ENCODE data around the gene COL18A1.
"Not testable (repeated sequence)": the region's sequence is repeated elsewhere in the genome, so short reads cannot be mapped to it uniquely, and the experiment has no call there.

The COL18A1 gene

GRCh38 chr21:45367402-45368351 is 37.3 kb upstream of the COL18A1 start:
- DNase-seq (ENCODE audit: low read depth in 2 of 2), result no peak

DNA sequence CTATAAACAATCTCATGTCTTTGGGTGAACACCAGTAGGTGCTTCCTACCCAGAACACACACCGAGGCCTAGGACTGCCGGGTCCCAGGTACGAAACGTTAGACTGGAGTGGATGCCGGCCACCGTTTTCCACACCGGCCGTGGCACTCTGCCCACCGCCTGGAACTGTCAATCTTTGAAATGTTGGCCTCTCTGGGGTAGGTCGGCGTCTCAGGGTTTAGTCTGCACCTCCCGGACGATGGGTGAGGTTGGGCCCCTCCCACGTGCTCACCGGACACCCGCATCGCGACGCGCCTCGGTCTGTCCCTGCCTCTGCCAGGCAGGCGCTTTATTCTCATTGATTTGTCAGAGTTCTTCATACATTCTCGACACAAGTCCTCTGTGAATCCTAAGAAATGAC is 35.9 kb upstream of the COL18A1 start:
- DNase-seq (ENCODE audit: low read depth in 2 of 2), result not testable (repeated sequence)

DNA sequence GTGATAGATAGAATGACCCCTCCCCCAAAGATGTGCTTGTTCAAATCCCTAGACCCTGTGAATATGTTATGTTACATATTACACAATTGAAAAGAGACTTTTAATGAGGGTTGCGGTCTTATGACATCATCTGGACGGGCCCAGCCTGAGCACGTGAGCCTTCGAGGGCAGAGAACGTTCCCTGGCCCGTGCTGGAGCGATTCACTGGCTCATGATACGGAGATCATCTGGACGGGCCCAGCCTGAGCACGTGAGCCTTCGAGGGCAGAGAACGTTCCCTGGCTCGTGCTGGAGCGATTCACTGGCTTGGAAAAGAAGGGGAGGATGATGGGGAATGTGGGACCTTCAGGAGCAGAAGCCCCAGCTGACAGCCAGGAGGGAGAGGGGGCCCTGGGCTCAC is 34.4 kb upstream of the COL18A1 start:
- DNase-seq (ENCODE audit: low read depth in 2 of 2), result no peak

DNA sequence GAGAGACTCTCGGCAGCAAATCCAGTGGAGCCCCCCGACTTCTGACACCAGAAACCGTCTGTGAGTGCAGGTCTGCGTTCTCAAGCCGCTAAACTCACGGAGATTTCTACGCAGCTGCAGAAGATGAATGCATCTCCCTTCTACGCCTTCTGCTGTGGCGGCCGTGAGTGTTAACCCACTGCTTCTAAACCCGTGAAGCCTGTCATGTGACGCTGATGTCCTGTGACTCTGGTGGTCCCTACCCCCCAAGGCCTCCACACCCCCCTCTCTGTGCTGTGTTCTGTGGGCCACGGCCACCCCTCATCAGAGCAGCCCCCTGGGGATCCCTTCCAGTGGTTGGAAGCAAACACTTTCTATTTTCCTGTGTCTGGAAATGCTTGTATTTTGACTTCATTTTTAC is 33.9 kb upstream of the COL18A1 start:
- no peak for DNase-seq (ENCODE audit: low read depth in 2 of 2)

GRCh38 chr21:45371655-45372054 is 33.3 kb upstream of the COL18A1 start:
- DNase-seq (ENCODE audit: low read depth in 2 of 2), result no peak

DNA sequence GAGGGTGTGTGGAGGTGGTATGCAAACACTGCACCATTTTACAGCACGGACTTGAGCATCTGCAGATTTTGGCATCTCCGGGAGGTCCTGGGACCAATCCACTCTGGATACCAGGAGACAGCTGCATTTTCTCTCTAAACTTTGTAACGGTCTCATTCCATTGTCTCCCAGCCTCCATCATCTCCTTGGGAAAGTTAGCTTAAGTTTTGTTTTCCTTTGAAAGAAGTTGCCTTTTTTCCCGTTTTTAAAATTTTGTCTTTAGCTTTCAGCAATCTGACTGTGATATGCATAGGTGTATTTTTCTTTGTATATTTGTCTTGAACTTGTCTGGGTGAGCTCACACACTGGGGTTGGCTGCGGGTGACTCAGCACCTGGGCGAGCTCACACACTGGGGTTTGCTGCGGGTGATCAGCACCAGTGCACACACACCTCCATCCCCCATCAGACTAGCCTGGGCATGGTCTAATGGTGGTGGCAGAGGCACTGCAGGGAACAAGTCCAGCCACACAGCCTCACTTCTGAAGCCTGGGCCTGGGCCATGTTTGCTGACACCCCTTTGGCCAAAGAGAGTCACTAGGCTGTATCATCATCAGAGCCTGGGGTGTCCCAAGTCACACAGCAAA is 32.1 kb upstream of the COL18A1 start:
- DNase-seq (ENCODE audit: low read depth in 2 of 2), result no peak

- no peak for DNase-seq (ENCODE audit: low read depth in 2 of 2)
These were observed 30.8 kb upstream of the COL18A1 start for GRCh38 chr21:45373991-45374816.

DNA sequence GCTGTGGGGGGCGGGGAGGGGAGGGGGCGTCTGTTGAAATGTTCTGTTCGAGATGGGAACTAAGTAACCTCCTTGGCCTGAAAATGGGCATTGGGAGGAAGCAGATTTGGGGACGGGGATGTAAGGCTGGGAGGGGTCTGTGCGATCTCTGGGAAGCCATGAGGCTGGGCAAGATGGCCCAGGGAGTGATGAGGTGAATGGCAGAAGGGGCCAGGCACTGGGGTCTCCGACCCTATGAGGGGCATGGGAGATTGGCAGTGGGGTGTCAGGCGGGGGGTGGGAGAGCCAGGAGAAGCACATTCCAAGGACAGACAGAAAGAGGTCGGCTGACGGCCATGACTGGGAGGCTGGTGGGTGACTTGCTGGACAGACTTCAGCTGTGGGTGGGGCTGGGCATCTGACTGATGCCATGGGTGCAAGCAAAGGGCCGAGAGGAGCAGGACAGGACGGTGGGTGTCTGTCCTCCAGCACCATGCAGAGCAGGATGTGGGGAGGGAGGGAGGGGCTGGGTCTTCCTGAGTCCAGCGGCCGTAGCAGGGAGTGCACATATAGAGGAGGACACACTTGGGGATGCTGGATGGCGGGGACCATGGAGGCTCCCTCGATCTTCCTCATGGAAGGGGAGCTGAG is 30.0 kb upstream of the COL18A1 start:
- DNase-seq (ENCODE audit: low read depth in 2 of 2), result no peak

- DNase-seq (ENCODE audit: low read depth in 2 of 2), result no peak
These were observed 28.3 kb upstream of the COL18A1 start for GRCh38 chr21:45376459-45377324.

DNA sequence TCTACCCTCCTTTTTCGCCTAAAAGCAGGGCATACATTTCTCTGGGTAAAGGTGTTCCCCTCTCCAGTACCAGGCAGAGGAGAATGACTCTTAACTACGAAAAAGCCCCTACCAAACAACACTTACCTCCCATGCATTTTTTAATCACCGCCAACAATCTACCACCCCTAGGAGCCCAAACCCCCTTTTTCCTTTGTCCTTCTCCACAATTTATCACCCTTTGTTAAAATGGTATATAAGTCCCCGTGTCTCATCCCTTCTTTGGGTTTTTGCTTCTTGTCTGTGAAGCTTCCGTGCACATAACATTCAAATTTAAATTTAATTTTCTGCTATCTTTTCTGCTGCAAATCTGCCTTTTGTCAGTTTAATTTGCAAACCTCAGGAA is 27.6 kb upstream of the COL18A1 start:
- DNase-seq (ENCODE audit: low read depth in 2 of 2), result no peak

- no peak for DNase-seq (ENCODE audit: low read depth in 2 of 2)
These were observed 27.1 kb upstream of the COL18A1 start for GRCh38 chr21:45377866-45378257.

DNA sequence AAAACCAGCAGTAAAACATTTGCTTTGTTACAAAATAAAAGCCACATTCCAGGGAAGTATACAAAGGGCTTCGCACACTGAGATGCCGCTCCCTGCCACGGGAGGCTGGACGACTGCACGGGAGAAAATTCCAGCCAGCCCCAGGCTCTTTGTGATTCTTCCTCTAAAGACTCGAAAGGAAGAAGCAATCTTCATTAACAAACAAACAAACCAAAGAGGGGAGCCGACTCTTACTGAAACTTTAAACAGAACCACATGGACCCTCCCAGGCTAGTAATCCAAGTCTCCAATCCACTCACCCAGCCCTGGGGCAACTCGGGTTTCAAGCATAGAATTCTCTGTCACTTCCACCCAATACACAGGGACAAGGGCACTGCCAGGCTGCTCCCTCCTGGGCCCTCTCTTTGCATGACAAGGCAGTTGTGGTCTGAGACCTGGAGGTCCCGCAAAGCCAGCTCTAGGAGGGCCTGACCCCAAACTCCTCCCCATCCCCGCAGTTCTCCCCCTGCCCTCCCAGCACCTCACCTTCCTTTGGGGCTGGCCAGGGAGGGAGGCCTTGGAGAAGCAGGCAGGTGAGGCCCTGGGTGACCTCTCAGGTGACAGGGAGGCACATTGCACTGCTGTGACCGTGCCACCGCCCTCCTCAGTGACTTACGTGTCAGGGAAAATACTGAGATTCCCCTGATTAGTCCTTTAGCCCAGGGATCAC is 26.6 kb upstream of the COL18A1 start:
- no peak for DNase-seq (ENCODE audit: low read depth in 2 of 2)

DNA sequence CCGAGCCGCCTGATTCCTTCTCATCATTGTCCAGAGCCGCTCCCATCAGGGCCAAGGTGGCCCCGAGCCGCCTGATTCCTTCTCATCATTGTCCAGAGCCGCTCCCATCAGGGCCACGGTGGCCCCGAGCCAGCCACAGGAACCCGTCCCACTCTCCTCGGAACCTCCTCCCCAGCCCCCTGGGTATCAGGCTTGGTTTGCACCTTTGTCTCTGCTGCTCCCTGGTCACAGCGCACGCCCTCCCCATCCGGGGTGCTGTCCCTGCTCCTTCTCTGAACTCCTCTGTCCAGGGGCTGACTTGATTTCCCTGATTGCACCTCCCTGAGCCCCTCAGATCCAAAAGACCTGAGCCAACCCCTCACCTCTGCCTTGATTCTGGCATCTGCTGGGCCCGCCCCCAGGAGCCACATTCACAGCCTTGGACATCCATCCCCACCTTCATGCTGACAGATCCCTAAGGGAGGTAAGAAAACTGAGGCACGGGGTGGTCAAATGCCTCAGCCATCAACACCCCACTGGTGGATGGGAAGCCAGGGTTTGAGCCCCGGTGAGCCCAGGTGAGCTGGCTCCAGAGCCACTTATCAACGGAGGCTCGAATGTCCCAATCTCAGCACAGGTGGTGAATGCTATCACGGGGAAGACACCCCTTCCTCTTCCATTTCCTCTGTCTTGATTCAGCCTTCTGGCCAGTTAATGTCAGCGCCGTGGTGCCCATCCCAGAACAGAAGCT is 25.6 kb upstream of the COL18A1 start:
- DNase-seq (ENCODE audit: low read depth in 2 of 2), result no peak

- no peak for DNase-seq (ENCODE audit: low read depth in 2 of 2)
These were observed 25.0 kb upstream of the COL18A1 start for GRCh38 chr21:45379901-45380330.

- no peak for DNase-seq (ENCODE audit: low read depth in 2 of 2)
These were observed 24.4 kb upstream of the COL18A1 start for GRCh38 chr21:45380566-45380965.

GRCh38 chr21:45381036-45381787 is 23.8 kb upstream of the COL18A1 start:
- no peak for DNase-seq (ENCODE audit: low read depth in 2 of 2)

GRCh38 chr21:45381865-45382696 is 22.9 kb upstream of the COL18A1 start:
- DNase-seq (ENCODE audit: low read depth in 2 of 2), result no peak

DNA sequence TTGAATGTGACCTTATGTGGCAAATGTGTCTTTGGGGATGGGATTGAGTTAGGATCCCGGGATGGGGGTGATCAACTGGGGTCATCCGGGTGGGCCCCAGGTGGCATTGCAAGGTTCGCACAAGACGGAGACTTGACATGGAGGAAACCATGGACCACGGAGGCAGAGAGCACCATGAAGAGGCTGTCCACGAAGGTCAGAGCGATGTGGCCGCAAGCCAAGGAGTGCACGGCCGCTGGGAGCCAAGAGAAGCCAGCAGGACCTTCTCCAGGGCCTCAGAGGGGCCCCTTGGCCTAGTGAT is 22.3 kb upstream of the COL18A1 start:
- DNase-seq (ENCODE audit: low read depth in 2 of 2), result no peak
